ENCODE results near the gene FCHO2.

The FCHO2 gene

DNA sequence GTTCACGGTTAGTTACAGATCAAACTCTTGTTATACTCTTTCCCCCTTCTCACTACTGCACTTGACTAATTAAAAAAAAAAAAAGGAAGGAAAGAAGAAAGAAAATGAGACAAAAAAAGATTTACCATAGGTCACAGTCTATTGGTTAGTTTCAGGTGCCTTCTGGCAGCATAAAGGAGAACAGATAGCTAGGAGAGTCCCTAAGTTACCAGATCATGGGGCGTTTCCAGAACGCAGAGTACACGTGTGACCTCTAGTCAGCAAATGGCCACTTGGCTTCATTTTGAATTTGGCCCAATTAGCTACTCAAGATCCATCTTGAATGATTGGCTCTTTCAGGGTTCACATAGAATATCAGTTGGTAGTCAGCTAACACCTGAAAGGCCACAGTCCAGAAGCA is 144.3 kb downstream of the FCHO2 start:
- no peak overlapping the region for H3K4me3 ChIP-seq (ENCODE audit: control insufficient read depth, low read depth, low read length)
- no peak for TF ChIP-seq CTCF (IDR thresholded peaks at IDR 0.05; ENCODE audit: control insufficient read depth, insufficient read depth, low read depth, low read length, missing control alignments)
- DNase-seq (ENCODE audit: low read depth) = no peak

DNA sequence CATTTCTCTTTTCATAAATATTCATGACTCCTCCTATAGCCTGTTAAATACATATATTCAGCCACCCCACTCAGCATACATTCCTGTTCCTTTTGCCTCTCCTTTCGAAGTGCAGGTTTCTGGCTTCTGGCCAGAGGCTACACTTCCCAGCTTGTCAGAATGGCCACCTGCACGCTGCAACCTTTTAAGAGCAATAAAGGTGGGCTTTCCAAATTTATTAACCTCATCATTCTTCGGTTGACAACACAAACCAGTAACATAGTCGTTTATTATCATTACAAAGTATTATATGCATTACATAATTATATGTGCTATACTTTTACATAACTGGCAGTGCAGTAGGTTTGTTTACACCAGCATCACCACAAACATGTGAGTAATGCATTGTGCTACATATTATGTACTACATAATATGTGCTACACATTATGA is 148.0 kb downstream of the FCHO2 start:
- DNase-seq (ENCODE audit: low read depth) = no peak
- TF ChIP-seq CTCF (IDR thresholded peaks at IDR 0.05; ENCODE audit: control insufficient read depth, insufficient read depth, low read depth, low read length, missing control alignments) = no peak
- H3K4me3 ChIP-seq (ENCODE audit: control insufficient read depth, low read depth, low read length) = no peak overlapping the region

DNA sequence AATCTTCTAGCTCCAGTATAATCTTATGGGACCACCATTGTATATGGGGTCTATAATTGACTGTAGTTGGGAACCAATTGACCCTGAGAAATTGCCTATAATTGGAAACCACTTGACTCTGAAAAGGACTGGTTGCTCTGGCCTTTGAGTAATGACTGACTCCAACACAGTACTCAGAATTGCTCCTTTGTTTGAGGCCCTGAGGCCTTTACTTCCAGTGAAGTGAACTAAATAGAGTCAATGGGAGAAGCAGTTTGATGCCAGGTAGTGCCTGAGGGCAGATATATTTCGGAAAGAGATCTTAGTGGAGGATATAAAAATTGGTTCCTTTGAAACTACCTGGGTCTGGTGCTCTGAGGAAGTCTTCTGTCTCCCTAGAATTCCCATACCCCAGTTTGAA is 148.5 kb downstream of the FCHO2 start:
- no peak for DNase-seq (ENCODE audit: low read depth)

GRCh38 chr5:73106335-73106734 is 150.5 kb downstream of the FCHO2 start:
- H3K4me3 ChIP-seq (ENCODE audit: control insufficient read depth, low read depth, low read length) = no peak overlapping the region
- TF ChIP-seq CTCF (IDR thresholded peaks at IDR 0.05; ENCODE audit: control insufficient read depth, insufficient read depth, low read depth, low read length, missing control alignments) = no peak
- DNase-seq (ENCODE audit: low read depth) = no peak

More for the DNA sequence above, 148.5 kb downstream of the FCHO2 start:
- no peak for TF ChIP-seq CTCF (IDR thresholded peaks at IDR 0.05; ENCODE audit: control insufficient read depth, insufficient read depth, low read depth, low read length, missing control alignments)
- no peak overlapping the region for H3K4me3 ChIP-seq (ENCODE audit: control insufficient read depth, low read depth, low read length)

DNA sequence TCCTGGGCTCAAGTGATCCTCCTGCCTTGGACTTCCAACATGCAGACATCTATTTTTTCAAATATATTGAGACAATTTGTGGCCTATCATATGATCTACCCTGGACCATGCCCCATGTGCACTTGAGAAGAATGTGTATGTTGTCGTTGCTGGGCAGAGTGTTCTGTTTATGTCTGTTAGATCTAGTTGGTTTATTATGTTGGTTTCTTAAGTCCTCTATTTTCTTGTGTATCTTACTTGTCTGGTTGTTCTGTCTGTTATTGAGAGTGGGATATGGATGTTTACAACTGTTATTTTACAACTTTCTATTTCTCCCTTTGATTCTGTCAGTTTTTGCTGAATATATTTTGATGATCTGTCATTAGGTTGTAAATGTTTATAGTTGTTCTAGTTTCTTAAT is 154.3 kb downstream of the FCHO2 start:
- no peak for TF ChIP-seq CTCF (IDR thresholded peaks at IDR 0.05; ENCODE audit: control insufficient read depth, insufficient read depth, low read depth, low read length, missing control alignments)
- H3K4me3 ChIP-seq (ENCODE audit: control insufficient read depth, low read depth, low read length) = no peak overlapping the region
- DNase-seq (ENCODE audit: low read depth) = no peak

GRCh38 chr5:73111536-73111935 is 155.7 kb downstream of the FCHO2 start:
- TF ChIP-seq CTCF (IDR thresholded peaks at IDR 0.05; ENCODE audit: control insufficient read depth, insufficient read depth, low read depth, low read length, missing control alignments) = no peak
- H3K4me3 ChIP-seq (ENCODE audit: control insufficient read depth, low read depth, low read length) = no peak overlapping the region
- DNase-seq (ENCODE audit: low read depth) = no peak

GRCh38 chr5:73112359-73112758 is 156.5 kb downstream of the FCHO2 start:
- no peak for DNase-seq (ENCODE audit: low read depth)
- TF ChIP-seq CTCF (IDR thresholded peaks at IDR 0.05; ENCODE audit: control insufficient read depth, insufficient read depth, low read depth, low read length, missing control alignments) = no peak
- H3K4me3 ChIP-seq (ENCODE audit: control insufficient read depth, low read depth, low read length) = no peak overlapping the region
